Measurements from ENCODE around the gene FAM89A.
A peak's percentile ranks its signal among the peaks of the same experiment; 100 is the strongest.
"Not testable (repeated sequence)": the region's sequence is repeated elsewhere in the genome, so short reads cannot be mapped to it uniquely, and the experiment has no call there.

The FAM89A gene

DNA sequence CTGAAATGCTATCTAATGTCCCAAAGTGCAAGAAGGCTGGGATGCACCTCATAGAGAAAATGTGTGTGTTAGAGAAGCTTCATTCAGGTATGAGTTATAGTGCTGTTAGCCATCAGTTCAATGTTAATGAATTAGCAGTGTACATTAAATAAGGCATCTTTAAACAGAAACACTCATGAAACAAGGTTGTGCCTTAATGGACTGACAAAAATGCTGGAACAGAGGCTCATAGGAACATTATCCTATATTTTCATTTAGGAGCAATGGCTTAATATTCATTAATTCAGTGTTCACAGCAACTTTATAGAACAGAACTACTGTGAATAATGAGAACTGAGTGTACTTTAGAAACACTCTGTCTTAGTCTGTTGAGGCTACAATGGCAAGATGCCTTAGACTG lies 15.2 kb upstream of the FAM89A start:
- no peak for DNase-seq

DNA sequence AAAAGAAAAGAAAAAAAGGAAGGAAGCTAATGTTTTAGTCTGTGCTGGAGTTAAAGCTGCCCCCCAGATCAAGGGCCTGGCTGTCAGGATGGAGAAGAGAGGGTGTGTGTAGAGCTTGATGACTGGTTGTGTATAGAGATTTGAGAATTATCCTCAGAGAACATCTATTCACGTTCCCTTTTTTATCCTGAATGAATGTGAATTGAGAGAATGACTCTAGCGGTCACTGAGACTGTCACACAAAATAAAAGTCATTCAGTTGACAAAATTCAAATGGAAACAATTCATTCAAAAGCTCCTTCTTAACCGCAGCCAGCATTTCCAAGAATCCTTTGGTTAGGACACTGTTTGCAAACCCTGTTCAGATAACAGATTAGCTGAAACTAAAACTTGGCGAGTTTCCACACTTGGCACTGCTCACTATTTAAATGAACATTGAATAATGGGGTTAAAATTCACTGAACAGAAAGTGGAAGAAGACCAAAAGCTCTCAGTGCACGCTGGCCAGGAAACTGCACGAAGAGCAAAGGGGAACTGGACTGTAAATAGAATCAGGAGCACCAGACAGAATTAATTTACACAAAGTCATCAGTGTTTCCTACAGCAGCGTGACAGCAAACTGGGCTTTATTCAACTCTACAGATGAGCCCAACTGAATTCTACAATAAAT lies 13.6 kb upstream of the FAM89A start:
- peak in 1 of 2 donors; percentile 12 for DNase-seq

DNA sequence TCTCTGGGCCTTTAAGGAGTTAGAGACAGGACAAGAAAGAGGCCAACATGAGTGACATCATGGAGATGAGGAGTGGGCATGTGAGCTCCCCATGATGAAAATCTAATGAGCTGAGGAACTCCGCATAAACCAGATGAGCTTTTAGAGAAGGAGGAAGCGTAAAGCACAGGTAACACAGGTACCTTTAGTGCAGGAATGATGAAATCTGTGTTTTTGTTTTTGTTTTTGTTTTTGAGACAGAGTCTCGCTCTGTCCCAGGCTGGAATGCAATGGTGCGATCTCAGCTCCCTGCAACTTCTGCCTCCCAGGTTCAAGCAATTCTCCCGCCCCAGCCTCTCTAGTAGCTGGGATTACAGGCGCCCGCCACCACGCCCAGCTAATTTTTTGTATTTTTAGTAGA lies 12.7 kb upstream of the FAM89A start:
- DNase-seq = no peak

DNA sequence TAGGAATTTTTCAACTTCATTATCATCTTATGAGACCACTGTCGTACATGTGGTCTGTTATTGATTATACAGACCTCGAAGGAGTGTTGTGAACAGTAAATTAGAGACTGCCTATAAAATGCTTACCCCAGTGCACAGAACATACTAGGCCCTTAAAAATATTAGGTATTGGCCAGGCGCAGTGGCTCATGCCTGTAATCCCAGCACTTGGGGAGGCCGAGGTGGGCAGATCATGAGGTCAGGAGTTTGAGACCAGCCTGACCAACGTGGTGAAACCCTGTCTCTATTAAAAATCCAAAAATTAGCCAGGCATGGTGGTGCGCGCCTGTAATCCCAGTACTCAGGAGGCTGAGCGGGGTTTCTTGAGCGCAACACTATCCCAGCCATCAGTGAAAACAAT lies 10.9 kb upstream of the FAM89A start:
- DNase-seq = not testable (repeated sequence)

DNA sequence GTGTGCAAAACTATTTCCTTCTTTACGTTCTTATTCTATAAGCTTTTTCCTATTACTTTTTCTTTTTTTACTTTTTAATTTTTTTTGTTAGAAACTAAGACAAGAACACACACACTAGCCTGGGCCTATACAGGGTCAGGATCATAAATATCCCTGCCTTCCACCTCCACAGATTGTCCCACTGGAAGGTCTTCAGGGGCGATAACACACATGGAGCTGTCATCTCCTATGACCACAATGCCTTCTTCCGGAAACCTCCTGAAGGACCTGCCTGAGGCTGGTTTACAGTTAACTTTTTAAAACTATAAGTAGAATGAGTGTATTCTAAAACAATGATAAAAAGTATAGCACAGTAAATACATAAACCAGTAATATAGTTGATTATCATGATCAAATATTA lies 10.3 kb upstream of the FAM89A start:
- DNase-seq = no peak

DNA sequence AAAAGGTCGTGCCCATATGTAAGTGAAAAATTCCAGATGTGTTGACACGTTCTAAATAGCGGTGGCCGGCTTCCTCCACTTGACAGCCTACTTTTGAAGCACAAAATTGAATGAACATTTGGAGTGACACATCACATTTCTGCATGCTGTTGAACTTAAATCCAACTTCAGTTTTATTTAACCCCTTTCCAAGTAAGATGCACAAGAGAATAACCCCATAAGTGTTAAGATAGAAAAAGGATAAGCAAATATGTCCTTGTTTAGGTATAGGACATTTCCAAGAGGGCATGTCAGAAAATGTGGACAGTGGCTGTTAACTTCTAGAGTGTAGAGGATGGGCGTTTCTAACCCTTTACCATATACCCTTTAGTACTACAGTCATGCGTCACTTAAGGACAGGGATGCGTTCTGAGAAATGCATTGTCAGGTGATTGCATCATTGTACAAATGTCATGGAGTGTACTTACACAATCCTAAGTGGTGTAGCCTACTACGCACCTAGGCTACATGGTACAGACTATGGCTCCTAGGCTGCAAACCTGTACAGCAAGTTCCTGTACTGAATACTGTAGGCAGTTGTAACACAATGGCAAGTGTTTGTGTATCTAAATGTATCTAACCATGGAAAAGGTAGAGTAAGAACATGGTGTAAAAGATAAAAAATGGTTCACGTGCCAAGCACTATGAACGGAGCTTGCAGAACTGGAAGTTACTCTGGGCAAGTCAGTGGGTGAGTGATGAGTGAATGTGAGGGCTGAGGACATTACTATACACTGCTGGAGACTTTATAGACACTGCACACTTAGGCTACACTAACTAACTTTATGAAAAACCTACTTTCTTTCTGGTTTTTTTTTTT lies 9.3 kb upstream of the FAM89A start:
- DNase-seq = no peak

DNA sequence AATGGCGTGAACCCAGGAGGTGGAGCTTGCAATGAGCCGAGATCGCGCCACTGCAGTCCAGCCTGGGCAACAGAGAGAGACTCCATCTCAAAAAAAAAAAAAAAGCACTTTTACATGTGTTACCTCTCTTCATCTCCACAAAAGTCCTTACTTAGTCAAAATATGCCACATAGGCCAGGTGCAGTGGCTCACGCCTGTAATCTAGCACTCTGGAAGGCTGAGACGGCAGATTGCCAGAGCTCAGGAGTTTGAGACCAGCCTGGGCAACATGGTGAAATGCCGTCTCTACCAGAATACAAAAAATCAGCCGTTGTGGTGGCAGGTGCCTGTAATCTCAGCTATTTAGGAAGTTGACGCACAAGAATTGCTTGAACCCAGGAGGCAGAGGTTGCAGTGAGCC lies 8.4 kb upstream of the FAM89A start:
- DNase-seq = not testable (repeated sequence)

DNA sequence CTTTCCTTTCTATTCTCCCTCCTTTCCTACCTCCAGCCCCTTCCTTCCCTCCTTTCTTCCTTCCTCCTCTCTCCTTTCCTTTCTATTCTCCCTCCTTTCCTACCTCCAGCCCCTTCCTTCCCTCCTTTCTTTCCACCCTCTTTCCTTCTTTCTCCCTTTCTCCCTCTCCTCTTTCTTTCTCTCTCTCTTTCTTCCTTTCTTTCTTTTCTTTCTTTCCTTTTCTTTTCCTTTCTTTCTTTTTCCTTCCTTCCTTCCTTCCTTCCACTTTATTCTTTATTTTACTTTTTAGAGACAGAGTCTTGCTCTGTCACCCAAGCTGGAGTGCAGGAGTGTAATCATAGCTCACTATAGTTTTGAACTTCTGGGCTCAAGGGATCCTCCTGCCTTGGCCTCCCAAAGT lies 7.5 kb upstream of the FAM89A start:
- not testable (repeated sequence) for DNase-seq

DNA sequence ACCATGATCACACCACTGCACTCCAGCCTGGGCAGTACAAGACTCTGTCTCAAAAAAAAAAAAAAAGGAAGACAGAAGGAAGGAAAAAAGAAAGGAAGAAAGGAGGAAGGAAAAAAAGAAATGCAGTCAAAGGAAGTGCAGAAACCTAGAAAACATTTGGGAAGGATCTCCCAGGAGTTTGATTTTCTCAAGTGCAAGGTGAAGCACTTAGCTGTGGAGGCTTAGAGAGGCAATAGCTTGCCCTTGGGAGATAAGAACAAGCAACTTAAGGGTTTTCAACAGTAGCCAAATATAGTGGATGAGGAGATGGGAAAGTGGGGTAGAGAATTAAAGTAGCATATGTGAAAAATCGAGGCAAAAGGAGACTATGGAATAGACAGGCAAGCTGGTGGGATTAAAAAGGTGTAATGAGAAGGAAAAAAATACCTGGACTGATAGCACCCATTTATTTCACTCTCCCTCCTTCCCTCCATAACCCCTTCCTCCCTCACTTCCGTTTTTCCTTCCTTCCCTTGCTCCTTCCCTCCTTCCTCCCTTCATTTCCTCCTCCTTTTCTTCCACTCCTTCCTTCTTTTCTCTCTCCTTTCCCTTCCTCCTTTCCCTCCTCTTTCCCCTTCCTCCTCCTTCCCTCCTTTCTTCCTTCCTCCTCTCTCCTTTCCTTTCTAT lies 6.8 kb upstream of the FAM89A start:
- DNase-seq = no peak

DNA sequence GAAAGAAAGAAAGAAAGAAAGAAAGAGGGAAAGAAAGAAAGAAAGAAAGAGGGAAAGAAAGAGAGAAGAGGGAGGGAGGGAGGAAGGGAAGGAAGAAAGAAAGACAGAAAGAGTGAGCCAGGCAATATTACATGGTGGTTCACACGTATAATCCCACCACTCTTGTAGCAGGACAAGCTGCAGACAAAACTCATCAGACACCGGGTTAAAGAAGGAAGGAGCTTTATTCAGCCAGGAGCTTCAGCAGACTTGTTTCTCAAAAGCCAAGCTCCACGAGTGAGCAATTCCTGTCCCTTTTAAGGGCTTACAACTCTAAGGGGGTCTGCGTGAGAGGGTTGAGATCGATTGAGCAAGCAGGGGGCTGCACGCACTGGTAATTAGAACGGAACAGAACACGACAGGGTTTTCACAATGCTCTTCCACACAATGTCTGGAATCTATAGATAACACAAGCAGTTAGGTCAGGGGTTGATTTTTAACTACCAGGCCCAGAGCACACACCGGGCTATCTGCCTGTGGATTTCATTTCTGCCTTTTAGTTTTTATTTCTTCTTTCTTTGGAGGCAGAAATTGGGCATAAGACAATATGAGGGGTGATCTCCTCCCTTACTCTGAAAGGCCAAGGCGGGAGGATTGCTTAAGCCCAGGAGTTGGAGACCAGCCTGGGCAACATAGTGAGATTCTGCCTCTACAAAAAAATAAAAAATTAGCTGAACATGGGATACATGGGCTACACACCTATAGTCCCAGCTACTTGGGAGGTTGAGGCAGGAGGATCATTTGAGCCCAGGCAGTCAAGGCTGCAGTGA lies 6.1 kb upstream of the FAM89A start:
- not testable (repeated sequence) for DNase-seq

DNA sequence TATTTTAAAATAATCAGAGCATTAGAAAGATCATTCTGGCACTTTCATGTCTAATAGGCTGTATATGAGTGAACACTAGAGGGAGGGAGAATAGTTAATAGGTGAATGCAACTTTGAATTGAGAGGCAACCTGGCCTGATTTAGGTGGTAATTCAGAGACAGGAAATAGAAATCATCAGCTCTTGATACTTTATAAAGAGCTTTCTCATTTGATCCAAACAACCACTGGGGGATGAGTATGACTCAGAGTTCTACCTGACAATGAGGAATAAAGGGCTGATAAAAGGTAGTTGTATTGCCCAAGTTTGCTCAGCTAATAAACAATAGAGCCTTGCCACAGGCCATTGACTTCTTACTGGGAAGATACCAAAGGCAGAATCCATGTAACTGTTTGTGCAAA lies 5.2 kb upstream of the FAM89A start:
- no peak for DNase-seq

DNA sequence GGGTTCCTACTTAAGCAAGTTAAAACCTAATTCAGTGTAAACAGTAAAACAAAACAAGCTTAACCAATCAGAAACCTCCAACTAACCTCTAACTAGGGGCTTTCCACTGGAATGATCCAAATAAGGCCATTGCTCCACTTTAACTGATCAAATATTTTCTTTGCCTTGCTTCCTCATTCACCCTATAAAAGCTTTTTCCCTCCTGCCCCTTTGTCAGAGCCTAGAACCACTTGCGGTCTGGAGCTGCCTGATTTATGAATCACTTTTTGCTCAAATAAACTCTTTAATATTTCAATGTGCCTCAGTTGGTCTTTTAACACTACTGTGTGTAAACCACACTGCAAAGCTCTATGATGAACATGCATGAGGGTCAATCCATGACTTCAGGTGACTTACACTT lies 4.5 kb upstream of the FAM89A start:
- no peak for DNase-seq

DNA sequence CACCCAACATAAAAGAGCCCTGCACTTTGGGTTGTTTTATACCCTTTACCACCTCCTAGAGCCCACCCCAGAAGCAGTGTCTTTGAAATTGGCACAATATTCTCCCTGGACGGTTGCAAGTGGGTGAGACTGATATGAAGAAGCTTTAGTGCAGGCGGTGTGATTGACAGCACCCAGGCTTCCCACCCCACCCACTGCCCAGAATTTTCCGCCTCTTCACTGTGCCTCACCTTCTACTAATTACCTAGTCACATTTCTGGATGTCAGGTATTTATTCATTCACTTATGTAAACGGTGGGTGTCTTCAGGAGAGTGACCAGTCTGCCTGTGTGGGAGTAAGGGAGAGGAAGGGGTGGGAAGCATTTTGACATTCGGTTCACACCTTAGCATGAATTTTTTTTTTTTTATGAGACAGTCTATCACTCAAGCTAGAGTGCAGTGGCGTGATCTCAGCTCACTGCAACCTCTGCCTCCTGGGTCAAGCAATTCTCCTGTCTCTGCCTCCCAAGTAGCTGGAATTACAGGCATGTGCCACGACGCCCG lies 1.7 kb upstream of the FAM89A start:
- DNase-seq = no peak

DNA sequence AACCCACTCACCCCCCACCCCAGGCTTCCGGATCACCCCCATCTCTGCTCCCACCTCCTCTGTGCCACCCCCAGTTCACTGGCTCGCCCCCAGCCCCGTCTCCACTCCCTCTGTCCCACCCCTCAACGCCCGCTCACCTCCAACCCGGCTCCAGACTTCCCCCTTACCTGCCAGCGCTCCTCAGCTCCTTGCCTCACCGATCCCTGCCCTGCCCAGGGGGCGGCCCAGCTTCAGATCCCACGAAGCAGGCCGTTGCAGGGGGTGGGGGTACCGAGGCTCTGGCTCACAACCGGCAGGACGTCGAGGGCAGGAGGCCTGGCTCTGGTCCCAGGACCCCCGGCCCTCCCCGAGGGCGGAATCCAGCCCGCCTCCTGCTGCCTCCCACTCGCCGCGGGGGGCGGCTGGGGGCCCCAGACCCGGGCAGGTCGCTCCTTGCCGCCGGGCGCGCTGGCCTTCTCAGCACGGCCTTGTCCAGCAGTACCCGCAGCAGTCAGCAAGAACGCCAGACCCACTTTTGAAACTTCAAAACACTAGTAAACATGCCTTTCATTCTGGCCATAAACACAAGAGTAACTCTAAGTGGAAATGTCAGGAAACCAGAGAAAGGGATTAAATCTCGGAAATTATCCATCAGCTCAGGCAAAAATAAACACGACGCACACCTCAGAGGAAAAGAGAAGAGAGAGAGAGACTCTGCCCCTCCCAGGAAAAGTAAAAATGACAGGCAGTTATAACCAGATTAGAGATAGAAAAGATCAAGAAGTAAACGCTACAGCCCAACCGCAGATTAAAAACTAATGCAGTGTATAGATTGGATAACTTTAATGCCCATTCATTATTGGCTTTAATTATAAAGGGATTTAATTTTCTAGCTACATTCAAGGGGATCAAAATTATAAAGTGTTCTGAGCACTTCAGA lies 1.0 kb upstream of the FAM89A start:
- no peak for DNase-seq

DNA sequence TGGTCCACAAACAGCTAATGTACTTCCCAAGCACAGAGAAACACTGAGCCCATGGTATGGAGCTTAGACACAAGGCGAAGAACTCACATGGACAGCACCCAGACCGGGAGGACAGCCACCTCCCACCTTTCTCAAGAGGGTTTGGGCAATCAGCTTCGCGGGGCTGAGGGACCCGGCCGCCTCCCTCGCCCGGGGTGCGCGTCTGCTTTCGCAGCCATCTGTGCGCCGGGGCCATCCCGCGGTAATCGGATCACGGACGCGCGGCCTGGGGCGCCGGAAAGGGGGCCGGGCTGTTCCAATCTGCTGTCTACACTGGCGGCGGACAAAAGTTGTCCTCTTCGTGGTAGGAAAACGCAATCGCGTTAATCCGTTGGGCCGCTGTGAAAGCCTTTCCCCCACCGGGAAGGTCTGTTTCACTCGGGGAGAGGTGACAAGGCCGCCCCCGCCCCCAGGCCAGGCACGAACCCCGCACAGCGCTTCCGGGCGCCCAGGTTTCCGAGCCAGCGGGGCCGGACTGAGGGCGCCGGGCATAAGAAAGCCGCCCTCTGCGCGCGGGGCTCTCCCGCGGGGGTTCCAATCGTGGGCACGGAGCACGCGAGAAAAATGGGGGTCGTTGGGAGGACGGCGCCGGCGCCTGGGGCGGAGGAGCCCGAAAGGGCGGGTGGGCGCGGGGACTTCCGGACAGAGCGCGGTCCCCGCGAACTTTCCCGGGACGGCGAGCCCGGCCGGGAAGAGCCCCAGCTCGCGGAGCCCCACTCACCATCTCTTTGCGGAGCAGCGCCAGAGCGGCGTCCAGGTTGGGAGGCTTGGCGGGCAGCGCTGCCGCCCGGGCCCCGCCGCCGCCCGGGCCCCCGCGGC lies 664 bp downstream of the FAM89A start:
- peak; percentile 25 to 27 for DNase-seq

DNA sequence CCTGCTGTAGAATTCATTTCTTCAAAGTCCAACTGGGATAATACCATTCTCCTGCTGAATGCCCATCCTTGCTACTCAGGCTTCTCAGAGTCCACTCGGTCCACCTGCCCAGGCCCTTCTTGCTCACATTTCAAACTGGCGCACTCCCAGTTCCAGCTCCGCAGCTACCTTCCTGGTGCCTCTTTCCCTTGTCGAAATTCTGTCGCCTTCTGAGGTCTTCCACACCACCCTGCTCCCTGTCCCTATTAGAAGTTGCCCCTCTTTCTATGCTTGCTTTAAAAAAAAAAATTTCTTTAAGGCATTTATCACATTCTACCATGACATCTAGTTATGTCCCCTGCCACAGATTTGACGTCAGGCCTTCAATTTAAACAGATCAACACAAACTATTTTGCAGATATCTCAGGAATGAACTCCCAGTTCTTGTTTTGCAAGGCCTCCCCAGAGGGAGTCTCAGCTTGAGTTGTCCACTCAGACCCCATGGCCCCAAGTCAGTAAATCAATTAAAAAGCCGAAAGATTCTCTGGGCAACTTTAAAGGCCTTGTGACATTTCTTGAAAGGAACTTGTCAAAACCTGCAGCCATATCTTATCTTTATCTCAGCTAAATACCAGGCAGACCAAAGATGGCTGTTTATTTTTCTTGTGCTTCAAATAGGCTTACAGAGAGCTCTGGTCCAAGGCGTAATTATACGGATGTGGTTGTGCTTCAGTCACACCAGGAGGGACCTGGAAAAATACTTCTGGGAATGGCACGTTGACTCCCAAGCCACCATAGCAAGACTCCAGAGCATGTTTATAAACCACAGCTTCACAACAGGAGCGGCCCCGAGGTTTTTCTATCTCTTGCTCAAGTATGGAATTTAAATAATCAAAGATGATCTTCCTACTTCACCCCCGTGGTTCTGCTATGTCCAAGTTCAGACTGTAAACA lies 2.2 kb downstream of the FAM89A start:
- DNase-seq = no peak

DNA sequence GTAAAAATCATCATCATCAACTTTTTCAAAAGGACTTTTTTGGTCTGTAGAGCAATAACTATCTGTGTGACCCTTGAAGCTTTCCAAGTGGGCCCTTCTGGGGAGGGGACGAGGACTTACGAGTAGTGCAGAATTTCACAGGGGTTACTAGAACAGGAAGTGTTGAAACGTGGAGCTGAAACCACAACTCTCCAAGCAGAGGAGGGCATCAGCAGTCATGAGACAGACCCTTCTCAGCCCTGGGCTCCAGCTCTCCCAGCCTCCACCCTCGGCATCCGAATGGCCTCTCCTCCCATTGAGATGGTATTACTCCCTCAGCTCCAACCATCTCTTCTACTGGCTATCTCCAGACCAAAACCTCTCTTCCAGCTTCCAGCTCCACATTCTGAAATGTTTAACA lies 3.6 kb downstream of the FAM89A start:
- no peak for DNase-seq

DNA sequence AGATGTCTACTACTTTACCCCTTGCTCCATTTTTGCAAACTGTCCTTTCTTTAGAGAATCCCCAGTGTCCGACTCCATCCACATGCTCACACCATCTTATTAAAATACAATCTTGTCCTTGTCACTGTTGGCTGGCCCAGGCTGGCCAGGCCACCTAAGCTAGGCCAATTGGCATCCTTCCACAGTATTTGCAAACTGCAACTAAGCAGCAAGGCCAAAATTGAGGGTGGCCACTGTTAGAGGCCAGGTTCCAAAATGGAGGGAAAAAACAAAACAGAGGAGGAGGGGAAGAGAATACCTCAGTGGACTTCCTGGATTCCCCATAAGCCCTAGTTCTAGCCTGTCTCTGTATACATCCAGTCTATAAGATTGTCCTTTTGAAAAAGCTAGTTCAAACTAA lies 4.3 kb downstream of the FAM89A start:
- DNase-seq = no peak

DNA sequence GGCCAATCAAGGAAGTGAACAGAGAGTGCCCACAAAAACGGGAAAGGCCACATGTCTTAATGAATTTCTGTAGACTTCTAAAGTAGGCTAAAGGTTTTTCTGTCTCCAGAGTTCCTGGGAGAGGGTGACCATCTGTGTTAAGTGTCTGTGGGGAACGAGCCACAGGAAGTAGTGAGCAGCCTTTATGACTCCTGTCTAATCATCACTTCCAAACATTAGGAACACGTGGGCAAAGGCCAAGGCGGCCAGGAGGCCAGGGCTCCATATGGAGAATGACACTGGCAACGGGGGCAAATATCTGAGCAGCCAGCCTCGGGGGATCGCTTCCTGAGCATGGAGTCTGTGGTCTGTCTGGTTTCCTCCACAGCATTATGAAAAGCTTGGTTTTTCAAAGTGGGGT lies 7.1 kb downstream of the FAM89A start:
- DNase-seq = no peak

DNA sequence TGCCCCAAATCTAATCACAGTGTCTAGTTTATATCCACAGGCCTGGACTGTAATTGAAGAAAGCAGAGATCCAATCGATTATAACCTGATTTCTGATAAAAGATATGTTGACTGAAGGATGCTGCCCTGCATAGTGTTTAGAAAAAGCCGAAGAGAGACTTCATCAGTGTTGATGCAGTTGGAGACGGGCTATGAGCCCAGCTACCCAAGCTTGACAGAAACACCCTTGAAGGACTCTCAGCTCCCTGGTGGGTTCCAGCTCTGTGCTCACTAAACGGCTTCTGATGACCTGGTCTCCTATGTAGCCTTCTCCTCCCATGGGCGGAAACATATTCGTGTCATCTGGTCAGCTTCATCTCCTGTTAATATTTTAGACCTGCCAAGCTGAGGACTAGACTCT lies 10.2 kb downstream of the FAM89A start:
- DNase-seq = no peak

Measured in stimulated activated CD4-positive, alpha-beta T cell treated with anti-CD3 and anti-CD28 coated beads, Interleukin-2, amount 100 ng/mL, for 48 hours (primary cell).